Measurements from ENCODE around the gene KBTBD12. TPM values are rescaled to one million over a fixed set of nuclear protein-coding genes. Genes with fewer than 3 reads are reported as not detected.

The KBTBD12 gene
- total and polyA plus RNA-seq, 7 experiments from 2014 or later: not detected

- intact Hi-C loops (cut with micrococcal nuclease): no loop called here
- H3K4me1 Mint-ChIP-seq: no peaks in the 10 kb centered on the region
These were observed 49.0 kb downstream of the KBTBD12 start for GRCh38 chr3:127964053-127964452.

GRCh38 chr3:127964816-127965215, 49.8 kb downstream of the KBTBD12 start:
- POLR2A ChIA-PET: no interaction called here
- H3K4me3 ChIP-seq (ENCODE audit: low read length): no peak overlapping the region
- CTCF ChIA-PET: no interaction called here
- H3K9me3 ChIP-seq (ENCODE audit: control insufficient read depth in 2 of 3, low read length in 3 of 3): no peaks in the 10 kb centered on the region
- H3K4me3 Mint-ChIP-seq: no peak overlapping the region
- no peaks in the 10 kb centered on the region for H3K9me3 Mint-ChIP-seq
- H3K27me3 ChIP-seq (ENCODE audit: control insufficient read depth in 2 of 2, insufficient read depth in 2 of 2, low read length in 2 of 2): no peaks in the 10 kb centered on the region
- intact Hi-C loops (cut with micrococcal nuclease): no loop called here
- H3K36me3 ChIP-seq (ENCODE audit: control insufficient read depth in 2 of 3, insufficient read depth in 3 of 3, low read length in 3 of 3): no peaks in the 10 kb centered on the region
- no peaks in the 10 kb centered on the region for H3K4me1 ChIP-seq (ENCODE audit: control insufficient read depth in 2 of 2, insufficient read depth in 2 of 2, low read length in 2 of 2)
- H3K27me3 Mint-ChIP-seq: peaks cover 13 to 32% (median 26%) of the 10 kb centered on the region in 5 donors
- ATAC-seq (no peak), DNase-seq (no peak)
- H3K36me3 Mint-ChIP-seq: no peaks in the 10 kb centered on the region
- no peak overlapping the region for H3K27ac ChIP-seq (ENCODE audit: low read depth, low read length)
- H3K27ac Mint-ChIP-seq: no peak overlapping the region
- H3K4me1 Mint-ChIP-seq: no peaks in the 10 kb centered on the region

More at GRCh38 chr3:127964053-127964452, 49.0 kb downstream of the KBTBD12 start:
- Histone ChIP-seq H3K27ac (ENCODE audit: low read depth, low read length) (no peak overlapping the region), H3K9me3 (ENCODE audit: control insufficient read depth in 2 of 3, low read length in 3 of 3) (no peaks in the 10 kb centered on the region), H3K4me1 (ENCODE audit: control insufficient read depth in 2 of 2, insufficient read depth in 2 of 2, low read length in 2 of 2) (no peaks in the 10 kb centered on the region), H3K36me3 (ENCODE audit: control insufficient read depth in 2 of 3, insufficient read depth in 3 of 3, low read length in 3 of 3) (no peaks in the 10 kb centered on the region), H3K27me3 (ENCODE audit: control insufficient read depth in 2 of 2, insufficient read depth in 2 of 2, low read length in 2 of 2) (no peaks in the 10 kb centered on the region), H3K4me3 (ENCODE audit: low read length) (no peak overlapping the region)
- Mint-ChIP-seq H3K4me3 (no peak overlapping the region), H3K27me3 (peaks cover 17 to 32% (median 23%) of the 10 kb centered on the region in 5 donors), H3K36me3 (no peaks in the 10 kb centered on the region), H3K9me3 (no peaks in the 10 kb centered on the region), H3K27ac (no peak overlapping the region)
- CTCF ChIA-PET: no interaction called here
- ATAC-seq: no peak
- DNase-seq: no peak
- POLR2A ChIA-PET: no interaction called here

GRCh38 chr3:127967316-127967715, 52.3 kb downstream of the KBTBD12 start:
- Mint-ChIP-seq H3K27ac (no peak overlapping the region), H3K27me3 (peaks cover 14 to 33% (median 26%) of the 10 kb centered on the region in 5 donors), H3K9me3 (no peaks in the 10 kb centered on the region), H3K36me3 (no peaks in the 10 kb centered on the region), H3K4me1 (no peaks in the 10 kb centered on the region), H3K4me3 (no peak overlapping the region)
- no peak overlapping the region for H3K4me3 ChIP-seq (ENCODE audit: low read length)
- intact Hi-C loops (cut with micrococcal nuclease): no loop called here
- H3K9me3 ChIP-seq (ENCODE audit: control insufficient read depth in 2 of 3, low read length in 3 of 3): no peaks in the 10 kb centered on the region
- ATAC-seq (no peak), DNase-seq (no peak)
- H3K4me1 ChIP-seq (ENCODE audit: control insufficient read depth in 2 of 2, insufficient read depth in 2 of 2, low read length in 2 of 2): no peaks in the 10 kb centered on the region
- H3K27me3 ChIP-seq (ENCODE audit: control insufficient read depth in 2 of 2, insufficient read depth in 2 of 2, low read length in 2 of 2): no peaks in the 10 kb centered on the region
- no peak overlapping the region for H3K27ac ChIP-seq (ENCODE audit: low read depth, low read length)
- ChIA-PET CTCF (no interaction called here), POLR2A (no interaction called here)
- H3K36me3 ChIP-seq (ENCODE audit: control insufficient read depth in 2 of 3, insufficient read depth in 3 of 3, low read length in 3 of 3): no peaks in the 10 kb centered on the region

GRCh38 chr3:127970966-127971592, 56.0 kb downstream of the KBTBD12 start:
- DNase-seq: peak in 5 of 9 donors; percentile 12 to 25 (median 20)
- Mint-ChIP-seq H3K9me3 (no peaks in the 10 kb centered on the region), H3K27ac (no peak overlapping the region), H3K4me3 (no peak overlapping the region), H3K36me3 (no peaks in the 10 kb centered on the region), H3K27me3 (peaks cover 15 to 42% (median 24%) of the 10 kb centered on the region in 5 donors), H3K4me1 (no peaks in the 10 kb centered on the region)
- Histone ChIP-seq H3K27me3 (ENCODE audit: control insufficient read depth in 2 of 2, insufficient read depth in 2 of 2, low read length in 2 of 2) (no peaks in the 10 kb centered on the region), H3K4me3 (ENCODE audit: low read length) (no peak overlapping the region), H3K4me1 (ENCODE audit: control insufficient read depth in 2 of 2, insufficient read depth in 2 of 2, low read length in 2 of 2) (no peaks in the 10 kb centered on the region), H3K9me3 (ENCODE audit: control insufficient read depth in 2 of 3, low read length in 3 of 3) (no peaks in the 10 kb centered on the region), H3K27ac (ENCODE audit: low read depth, low read length) (no peak overlapping the region), H3K36me3 (ENCODE audit: control insufficient read depth in 2 of 3, insufficient read depth in 3 of 3, low read length in 3 of 3) (no peaks in the 10 kb centered on the region)
- ChIA-PET POLR2A (no interaction called here), CTCF (interaction anchor here (1.6 kb wide), 1 partner anchor 396 kb away, joined by 5 read pairs; no protein-coding TSS in a partner anchor)
- ATAC-seq: peak; percentile 58
- intact Hi-C loops (cut with micrococcal nuclease): loop anchor here (1.0 kb wide), 3 partner anchors 24 to 396 kb away; no protein-coding TSS in a partner anchor

- H3K4me3 ChIP-seq (ENCODE audit: low read length): no peak overlapping the region
- peaks cover 0 to 48% (median 20%) of the 10 kb centered on the region in 5 donors for H3K27me3 Mint-ChIP-seq
- no peak for DNase-seq
These were observed 59.2 kb downstream of the KBTBD12 start for GRCh38 chr3:127974226-127974625.

GRCh38 chr3:127975153-127976029, 60.4 kb downstream of the KBTBD12 start:
- CTCF ChIA-PET: interaction anchor here (1.6 kb wide), 1 partner anchor 400 kb away, joined by 4 read pairs; no protein-coding TSS in a partner anchor
- no peak overlapping the region for H3K27ac ChIP-seq (ENCODE audit: low read depth, low read length)
- no peak for DNase-seq
- no peak overlapping the region for H3K27ac Mint-ChIP-seq
- ATAC-seq: no peak
- no peaks in the 10 kb centered on the region for H3K27me3 ChIP-seq (ENCODE audit: control insufficient read depth in 2 of 2, insufficient read depth in 2 of 2, low read length in 2 of 2)
- H3K36me3 ChIP-seq (ENCODE audit: control insufficient read depth in 2 of 3, insufficient read depth in 3 of 3, low read length in 3 of 3): no peaks in the 10 kb centered on the region
- POLR2A ChIA-PET: no interaction called here
- H3K4me1 ChIP-seq (ENCODE audit: control insufficient read depth in 2 of 2, insufficient read depth in 2 of 2, low read length in 2 of 2): no peaks in the 10 kb centered on the region
- no peaks in the 10 kb centered on the region for H3K4me1 Mint-ChIP-seq
- intact Hi-C loops (cut with micrococcal nuclease): no loop called here
- peaks cover 0 to 4% (median 0%) of the 10 kb centered on the region in 5 donors for H3K36me3 Mint-ChIP-seq
- H3K4me3 Mint-ChIP-seq: no peak overlapping the region
- peaks cover 0 to 47% (median 20%) of the 10 kb centered on the region in 5 donors for H3K27me3 Mint-ChIP-seq
- H3K4me3 ChIP-seq (ENCODE audit: low read length): no peak overlapping the region
- peaks cover 0 to 10% (median 0%) of the 10 kb centered on the region in 11 donors for H3K9me3 Mint-ChIP-seq
- H3K9me3 ChIP-seq (ENCODE audit: control insufficient read depth in 2 of 3, low read length in 3 of 3): no peaks in the 10 kb centered on the region

More at GRCh38 chr3:127974226-127974625, 59.2 kb downstream of the KBTBD12 start:
- H3K36me3 ChIP-seq (ENCODE audit: control insufficient read depth in 2 of 3, insufficient read depth in 3 of 3, low read length in 3 of 3): no peaks in the 10 kb centered on the region
- POLR2A ChIA-PET: no interaction called here
- no peaks in the 10 kb centered on the region for H3K4me1 ChIP-seq (ENCODE audit: control insufficient read depth in 2 of 2, insufficient read depth in 2 of 2, low read length in 2 of 2)
- Mint-ChIP-seq H3K27ac (no peak overlapping the region), H3K36me3 (no peaks in the 10 kb centered on the region), H3K4me1 (no peaks in the 10 kb centered on the region), H3K4me3 (no peak overlapping the region), H3K9me3 (peaks cover 0 to 4% (median 0%) of the 10 kb centered on the region in 11 donors)
- intact Hi-C loops (cut with micrococcal nuclease): no loop called here
- H3K27me3 ChIP-seq (ENCODE audit: control insufficient read depth in 2 of 2, insufficient read depth in 2 of 2, low read length in 2 of 2): no peaks in the 10 kb centered on the region
- ATAC-seq: no peak
- H3K9me3 ChIP-seq (ENCODE audit: control insufficient read depth in 2 of 3, low read length in 3 of 3): no peaks in the 10 kb centered on the region
- no peak overlapping the region for H3K27ac ChIP-seq (ENCODE audit: low read depth, low read length)
- CTCF ChIA-PET: interaction anchor here (1.6 kb wide), 1 partner anchor 399 kb away, joined by 4 read pairs; no protein-coding TSS in a partner anchor
